HepG2 (cell line): ENCODE measurements around the gene PTPRH. TPM values are rescaled to one million over a fixed set of nuclear protein-coding genes. Genes with fewer than 3 reads are reported as not detected.

ENCODE experiments used
- ATAC-seq: fragments of 200-7000 bp; cut with Tn5 transposase; 3 replicates; pipeline ENCODE4 v1.9.1; 2020; ENCODE audit warnings: mild to moderate bottlenecking, moderate library complexity
- BruUV-seq: library from RNA; stranded (reverse); fragments of 400-500 nt; replicated peaks from 2 replicates; lab custom pipeline; 2021; lab: Mats Ljungman, UMichigan
- CTCF ChIA-PET: fragments of 300-600 bp; formaldehyde crosslinking; extraction: SDS; loops from one replicate; lab custom pipeline; 2021; ENCODE audit warnings: low total read pairs, inconsistent platforms, low intra/inter-chr PET ratio; lab: Yijun Ruan, JAX
- POLR2A ChIA-PET: fragments of 350-600 bp; sonication (Branson Sonifier 250); formaldehyde crosslinking; loops from one replicate; lab custom pipeline; 2020; ENCODE audit warnings: antibody characterized with exemption, inconsistent platforms; lab: Yijun Ruan, JAX
- DNase-seq: peaks from one replicate; pipeline ENCODE4 v3.0.0-alpha.2; 2015; ENCODE audit warnings: low spot score
- FAIRE-seq: peaks from 3 replicates; lab custom pipeline; 2011; peaks lifted over from hg19 to GRCh38; lab: Jason Lieb, UNC
- H2AFZ ChIP-seq: one replicate; pipeline ENCODE4 v1.6.1; 2011; ENCODE audit warnings: low read length, inconsistent platforms
- H3K27ac ChIP-seq: fragments of 300-600 bp; 3 replicates; pipeline ENCODE4 v1.8.0; 2011; ENCODE audit warnings: mixed run types, mild to moderate bottlenecking, mixed read lengths, low read length, inconsistent platforms; ENCODE audit not compliant: insufficient read depth; ENCODE audit errors: extremely low read length
- H3K27me3 ChIP-seq, 2 experiments: fragments of 200-600 bp in 1 of 2; 2 replicates in 1 of 2; 3 replicates in 1 of 2; pipeline versions ENCODE4 v1.6.0 to v1.8.0; 2011; ENCODE audit warnings: low read length in 2 of 2, mild to moderate bottlenecking in 2 of 2, moderate library complexity in 2 of 2, inconsistent platforms in 1 of 2; ENCODE audit not compliant: insufficient read depth in 2 of 2, control insufficient read depth in 1 of 2
- H3K36me3 ChIP-seq, 2 experiments: fragments of 200-600 bp in 1 of 2; replicated peaks in 1 of 2; 2 replicates in 1 of 2; 3 replicates in 1 of 2; pipeline versions ENCODE4 v1.5.1 to v1.8.0; 2011; ENCODE audit warnings: low read length in 2 of 2, inconsistent platforms in 1 of 2; ENCODE audit not compliant: insufficient read depth in 2 of 2, control insufficient read depth in 1 of 2
- H3K4me1 ChIP-seq: 2 replicates; pipeline ENCODE4 v1.5.1; 2012; ENCODE audit warnings: low read length, inconsistent platforms; ENCODE audit not compliant: insufficient read depth
- H3K4me2 ChIP-seq: 2 replicates; pipeline ENCODE4 v1.6.0; 2011; ENCODE audit warnings: low read depth, low read length, inconsistent platforms
- H3K4me3 ChIP-seq, 3 experiments: fragments of 200-600 bp in 1 of 3; sonication (generic), shearing (Covaris generic) in 1 of 3; replicated peaks in 1 of 3; 2 replicates each; pipeline ENCODE4 v1.5.1; 2011 to 2016; ENCODE audit warnings: low read length in 3 of 3, inconsistent platforms in 2 of 3, low read depth in 2 of 3, mild to moderate bottlenecking in 2 of 3, control low read depth in 1 of 3, mixed read lengths in 1 of 3; ENCODE audit not compliant: insufficient read depth in 1 of 3
- H3K79me2 ChIP-seq: one replicate; pipeline ENCODE4 v1.6.1; 2011; ENCODE audit warnings: low read length, inconsistent platforms; ENCODE audit not compliant: insufficient read depth
- H3K9ac ChIP-seq: 2 replicates; pipeline ENCODE4 v1.6.0; 2011; ENCODE audit warnings: mild to moderate bottlenecking, low read depth, low read length, inconsistent platforms; ENCODE audit not compliant: insufficient read depth
- H3K9me3 ChIP-seq: 2 replicates; pipeline ENCODE4 v1.5.1; 2012; ENCODE audit warnings: mild to moderate bottlenecking, low read length
- H4K20me1 ChIP-seq: 2 replicates; pipeline ENCODE4 v1.6.0; 2011; ENCODE audit warnings: inconsistent platforms, mild to moderate bottlenecking, low read length, moderate library complexity; ENCODE audit not compliant: insufficient read depth
- AGO2 ChIP-seq: fragments of 200-400 bp; formaldehyde crosslinking; optimal IDR thresholded peaks from 2 replicates; pipeline ENCODE3; 2017; ENCODE audit warnings: mild to moderate bottlenecking, low read depth, low read length, moderate library complexity
- GTF3A ChIP-seq: sonication (generic); formaldehyde crosslinking; conservative IDR thresholded peaks from 2 replicates; pipeline ENCODE4 v1.4.0; 2020; ENCODE audit warnings: mild to moderate bottlenecking, missing genetic modification reagents
- ISL2 ChIP-seq: sonication (generic); formaldehyde crosslinking; IDR thresholded peaks from 2 replicates; pipeline ENCODE4 v1.5.0; 2020; ENCODE audit warnings: missing genetic modification reagents
- POLR2A ChIP-seq, 2 experiments: IDR thresholded peaks; 2 replicates each; pipeline ENCODE4 v1.6.1; 2011; ENCODE audit warnings: low read depth in 2 of 2, low read length in 2 of 2, mild to moderate bottlenecking in 1 of 2, moderate library complexity in 1 of 2; ENCODE audit not compliant: insufficient read depth in 1 of 2
- POLR2G ChIP-seq: fragments of 200-400 bp; formaldehyde crosslinking; IDR thresholded peaks from 2 replicates; pipeline ENCODE4 v1.6.1; 2018; ENCODE audit warnings: mild to moderate bottlenecking, low read depth, low read length, moderate library complexity
- RXRB ChIP-seq: IDR thresholded peaks from 2 replicates; pipeline ENCODE4 v1.6.1; 2016; ENCODE audit warnings: borderline replicate concordance, missing genetic modification reagents, missing compliant biosample characterization
- ZNF143 ChIP-seq: sonication (generic); formaldehyde crosslinking; IDR thresholded peaks from 2 replicates; pipeline ENCODE4 v1.4.0; 2020; ENCODE audit warnings: missing genetic modification reagents
- ZNF703 ChIP-seq: sonication (generic); formaldehyde crosslinking; IDR thresholded peaks from 2 replicates; pipeline ENCODE4 v1.5.1; 2020; ENCODE audit warnings: missing genetic modification reagents, mild to moderate bottlenecking, moderate library complexity, borderline replicate concordance
- WGBS: methylation state at CpG from one replicate; pipeline ENCODE4 v1.1.6; 2017; ENCODE audit warnings: low lambda C conversion rate; 5-methylcytosine and 5-hydroxymethylcytosine counted together
- in situ Hi-C: cut with HindIII; loops from 2 replicates; pipeline ENCODE4 v1.10.0; 2017; ENCODE audit warnings: low pct_unique_long_range_greater_than_20kb; ENCODE audit not compliant: extremely low pct_ligation_motif_present
- intact Hi-C: fragments of 100-400 bp; cut with micrococcal nuclease; formaldehyde crosslinking; loops from one replicate; pipeline ENCODE4 v1.10.0; 2022; ENCODE audit not compliant: unreplicated experiment
- polyA plus RNA-seq, 8 experiments: library from polyadenylated mRNA; depleted of rRNA in 3 of 8; stranded (reverse) in 7 of 8; unstranded in 1 of 8; fragments of >200 nt; fragmentation: Illumina TruSeq in 4 of 8; extraction: Trizol in 4 of 8; gene quantifications; 2 replicates each; pipeline versions ENCODE4 v1.2.1 to v1.2.3, GENCODE V29; 2011 to 2016; ENCODE audit warnings: low read depth in 4 of 8, missing spikeins in 1 of 8, mixed read lengths in 1 of 8; ENCODE audit not compliant: insufficient read depth in 1 of 8
- total RNA-seq, 5 experiments: library from RNA; depleted of rRNA; stranded (reverse); fragments of >200 nt; fragmentation: Illumina TruSeq; extraction: Trizol; gene quantifications; 2 replicates each; pipeline ENCODE4 v1.2.3, GENCODE V29; 2016; ENCODE audit warnings: low read depth in 1 of 5
- TF ChIP-seq, protein P1 (sequence below): IDR thresholded peaks from 2 replicates; pipeline ENCODE4 v1.6.1; 2016; ENCODE audit warnings: low read depth, borderline replicate concordance

PTPRH gene
- total and polyA plus RNA-seq, 2 of the 13 experiments (the other 11 are each of a cell fraction or from before 2014, with no cell fraction given), result 14.7 to 125 TPM

- FAIRE-seq (no peak), ATAC-seq (no peak), DNase-seq (no peak)
- Histone ChIP-seq H2AFZ (no peak overlapping the region), H3K36me3 (peaks cover 0 to 1% of the 10 kb centered on the region in 2 experiments; a peak in 1 of 5 replicates), H3K9me3 (no peaks in the 10 kb centered on the region), H3K4me1 (no peaks in the 10 kb centered on the region), H3K27ac (no peak overlapping the region), H3K4me3 (no peak overlapping the region), H3K27me3 (no peaks in the 10 kb centered on the region), H4K20me1 (no peaks in the 10 kb centered on the region), H3K4me2 (no peak overlapping the region), H3K9ac (no peak overlapping the region), H3K79me2 (no peaks in the 10 kb centered on the region)
- TF ChIP-seq ZNF703, result no peak
- 0 out of 2 replicates have a peak, but pooled peaks have one; percentile 30 for TF ChIP-seq POLR2G
- TF ChIP-seq POLR2A (IDR thresholded peaks at IDR 0.05; ENCODE audit: insufficient read depth in 1 of 2, low read depth in 2 of 2, low read length in 2 of 2), result peak in 1 of 2 experiments; percentile 41; a peak in 1 of 4 replicates
- peak; percentile 48 for TF ChIP-seq AGO2
- TF ChIP-seq ISL2 (CRISPR knock-in tag), result no peak
- ChIA-PET CTCF (no interaction called here), POLR2A (interaction anchor here (1.5 kb wide), 1 partner anchor 19 kb away, joined by 4 read pairs; no protein-coding TSS in a partner anchor)
- 94% methylated on average over 8 of the region's 8 CpGs for WGBS
- BruUV-seq, result no TSS peak
- in situ Hi-C loops, result no loop called here
- intact Hi-C loops, result no loop called here
Observed at GRCh38 chr19:55188625-55189024, 20.7 kb downstream of the PTPRH start.

- Histone ChIP-seq H3K27ac (no peak overlapping the region), H3K36me3 (peaks cover 0 to 5% of the 10 kb centered on the region in 2 experiments; a peak in 2 of 5 replicates), H3K4me2 (no peak overlapping the region), H3K79me2 (no peaks in the 10 kb centered on the region), H3K4me3 (no peak overlapping the region), H3K4me1 (no peaks in the 10 kb centered on the region), H3K27me3 (no peaks in the 10 kb centered on the region), H2AFZ (no peak overlapping the region), H4K20me1 (0 out of 2 replicates have a peak, but pooled peaks cover under 1% of the 10 kb centered on the region), H3K9me3 (no peaks in the 10 kb centered on the region), H3K9ac (no peak overlapping the region)
- BruUV-seq, result no TSS peak
- ATAC-seq, result peak; percentile 33
- no peak for DNase-seq
- WGBS, result 89% methylated on average over 4 of the region's 12 CpGs
- ChIA-PET POLR2A (no interaction called here), CTCF (no interaction called here)
- no peak for TF ChIP-seq RXRB (CRISPR knock-in tag)
- TF ChIP-seq, protein P1, sequence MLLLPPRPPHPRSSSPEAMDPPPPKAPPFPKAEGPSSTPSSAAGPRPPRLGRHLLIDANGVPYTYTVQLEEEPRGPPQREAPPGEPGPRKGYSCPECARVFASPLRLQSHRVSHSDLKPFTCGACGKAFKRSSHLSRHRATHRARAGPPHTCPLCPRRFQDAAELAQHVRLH (CRISPR knock-in tag), result no peak
- TF ChIP-seq GTF3A (CRISPR knock-in tag), result no peak
- no peak for TF ChIP-seq ZNF143
- peak; percentile 33 for TF ChIP-seq AGO2
- no peak for FAIRE-seq
- intact Hi-C loops, result no loop called here
- in situ Hi-C loops, result no loop called here
Observed at GRCh38 chr19:55186080-55186479, 23.2 kb downstream of the PTPRH start.
